ENCODE data around the gene ARHGEF4.

Gene ARHGEF4

DNA sequence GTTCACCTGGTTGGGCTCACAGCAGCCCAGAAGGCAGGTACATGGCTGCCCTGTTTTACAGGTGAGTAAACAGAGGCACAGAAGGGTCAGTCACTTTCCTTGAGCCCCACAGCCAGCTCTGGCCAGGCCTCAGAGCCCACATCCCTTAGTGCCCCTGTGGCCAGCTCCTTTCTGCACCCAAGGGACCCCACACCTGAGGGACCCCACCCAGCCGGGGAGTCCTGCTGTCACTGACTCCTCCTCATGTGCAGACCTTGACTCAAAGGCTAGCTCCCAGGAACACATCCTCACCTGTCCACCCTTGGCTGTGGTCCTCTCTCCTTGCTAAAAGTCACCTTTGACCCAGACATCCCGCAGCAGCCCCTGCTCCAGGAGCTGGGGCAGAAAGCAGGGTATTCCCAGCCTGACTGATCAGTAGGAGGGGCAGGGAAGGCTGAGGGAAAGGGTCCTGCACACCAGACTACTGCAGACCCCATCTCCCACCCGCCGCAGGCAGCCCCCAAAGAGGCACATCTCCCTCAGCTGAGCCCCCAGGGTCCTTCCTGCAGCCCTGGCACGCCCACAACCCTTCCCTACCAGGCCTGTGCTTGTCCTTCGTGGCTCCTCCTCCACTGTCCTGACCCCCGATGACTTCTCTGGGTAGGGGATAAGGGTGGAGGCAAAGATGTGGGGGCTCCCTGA lies 9.8 kb upstream of the ARHGEF4 start:
- TF ChIP-seq, protein P1, sequence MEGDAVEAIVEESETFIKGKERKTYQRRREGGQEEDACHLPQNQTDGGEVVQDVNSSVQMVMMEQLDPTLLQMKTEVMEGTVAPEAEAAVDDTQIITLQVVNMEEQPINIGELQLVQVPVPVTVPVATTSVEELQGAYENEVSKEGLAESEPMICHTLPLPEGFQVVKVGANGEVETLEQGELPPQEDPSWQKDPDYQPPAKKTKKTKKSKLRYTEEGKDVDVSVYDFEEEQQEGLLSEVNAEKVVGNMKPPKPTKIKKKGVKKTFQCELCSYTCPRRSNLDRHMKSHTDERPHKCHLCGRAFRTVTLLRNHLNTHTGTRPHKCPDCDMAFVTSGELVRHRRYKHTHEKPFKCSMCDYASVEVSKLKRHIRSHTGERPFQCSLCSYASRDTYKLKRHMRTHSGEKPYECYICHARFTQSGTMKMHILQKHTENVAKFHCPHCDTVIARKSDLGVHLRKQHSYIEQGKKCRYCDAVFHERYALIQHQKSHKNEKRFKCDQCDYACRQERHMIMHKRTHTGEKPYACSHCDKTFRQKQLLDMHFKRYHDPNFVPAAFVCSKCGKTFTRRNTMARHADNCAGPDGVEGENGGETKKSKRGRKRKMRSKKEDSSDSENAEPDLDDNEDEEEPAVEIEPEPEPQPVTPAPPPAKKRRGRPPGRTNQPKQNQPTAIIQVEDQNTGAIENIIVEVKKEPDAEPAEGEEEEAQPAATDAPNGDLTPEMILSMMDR (IDR thresholded peaks at IDR 0.05; ENCODE audit: control extremely low read depth, extremely low read depth, low read depth, missing control alignments), result no peak
- POLR2A ChIA-PET, result no interaction called here
- CTCF ChIA-PET, result interaction anchor here (1.2 to 5.5 kb wide), 5 partner anchors 9 to 46 kb away, joined by 3 to 45 read pairs (median 4); no protein-coding TSS in a partner anchor
- DNase-seq (ENCODE audit: extremely low spot score), result no peak

DNA sequence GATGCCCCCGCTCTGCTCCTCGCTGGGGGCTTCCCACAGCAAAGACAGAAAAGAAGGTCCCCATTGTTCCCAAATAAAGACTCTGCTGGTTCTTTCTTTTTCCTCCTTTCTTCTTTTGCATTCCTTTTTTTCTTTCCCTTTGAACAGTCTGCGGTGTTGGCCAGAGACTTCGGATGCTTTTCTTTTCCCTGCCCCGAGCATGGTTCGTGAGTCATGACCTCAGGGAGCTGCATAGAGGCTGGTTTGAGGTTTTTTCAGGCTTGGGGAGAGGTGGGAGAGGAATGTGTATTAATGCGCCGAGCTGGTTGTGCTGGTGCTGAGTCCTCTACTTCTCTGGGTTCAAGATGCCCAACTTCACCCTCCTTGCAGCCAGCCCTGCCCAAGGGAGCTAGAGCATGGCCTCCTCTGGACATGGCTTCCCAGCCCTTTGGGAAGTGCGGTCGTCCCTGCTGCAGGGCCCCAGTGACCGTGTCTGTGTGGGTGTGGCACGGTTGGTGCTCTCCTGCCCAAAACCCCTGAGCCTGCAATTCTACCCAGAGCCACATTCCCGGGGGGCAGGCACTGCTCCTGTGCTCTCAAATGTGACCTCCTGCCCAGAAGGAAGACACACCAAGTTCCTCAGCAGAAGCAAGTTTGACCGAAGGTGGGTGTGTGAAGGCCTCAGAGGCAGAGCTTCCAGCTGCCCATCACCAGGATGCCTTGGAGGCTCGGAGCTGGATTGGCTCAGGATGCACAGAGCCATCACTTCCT lies 9.0 kb upstream of the ARHGEF4 start:
- POLR2A ChIA-PET, result no interaction called here
- CTCF ChIA-PET, result interaction anchor here (1.2 to 5.5 kb wide), 6 partner anchors 8 to 46 kb away, joined by 3 to 45 read pairs (median 4); no protein-coding TSS in a partner anchor
- no peak for DNase-seq (ENCODE audit: extremely low spot score)
- TF ChIP-seq, protein P1 (IDR thresholded peaks at IDR 0.05; ENCODE audit: control extremely low read depth, extremely low read depth, low read depth, missing control alignments), result no peak

DNA sequence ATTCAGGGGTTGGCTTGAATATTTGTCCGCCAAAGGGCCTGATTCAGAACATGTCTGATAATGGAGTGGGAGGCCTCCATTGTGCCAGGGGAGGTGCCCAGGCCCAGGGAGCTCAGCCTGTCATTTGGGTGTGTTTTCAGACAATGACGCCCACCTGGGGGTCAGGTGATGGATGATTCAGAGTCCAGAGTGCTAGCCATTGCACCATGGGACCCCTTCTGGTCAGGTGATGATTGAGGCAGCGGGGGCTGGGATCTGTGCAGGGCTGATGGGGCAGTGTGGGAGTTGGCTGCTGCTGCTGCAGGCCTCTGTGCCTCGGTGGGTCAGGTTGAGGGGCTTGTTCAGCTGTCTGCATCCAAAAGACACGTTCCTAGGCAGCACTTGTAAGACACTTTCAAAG lies 8.3 kb upstream of the ARHGEF4 start:
- ChIA-PET POLR2A (no interaction called here), CTCF (interaction anchor here (1.3 to 2.5 kb wide), 2 partner anchors 9 to 31 kb away, joined by 3 to 13 read pairs; no protein-coding TSS in a partner anchor)
- TF ChIP-seq, protein P1 (IDR thresholded peaks at IDR 0.05; ENCODE audit: control extremely low read depth, extremely low read depth, low read depth, missing control alignments), result no peak
- DNase-seq (ENCODE audit: extremely low spot score), result no peak

DNA sequence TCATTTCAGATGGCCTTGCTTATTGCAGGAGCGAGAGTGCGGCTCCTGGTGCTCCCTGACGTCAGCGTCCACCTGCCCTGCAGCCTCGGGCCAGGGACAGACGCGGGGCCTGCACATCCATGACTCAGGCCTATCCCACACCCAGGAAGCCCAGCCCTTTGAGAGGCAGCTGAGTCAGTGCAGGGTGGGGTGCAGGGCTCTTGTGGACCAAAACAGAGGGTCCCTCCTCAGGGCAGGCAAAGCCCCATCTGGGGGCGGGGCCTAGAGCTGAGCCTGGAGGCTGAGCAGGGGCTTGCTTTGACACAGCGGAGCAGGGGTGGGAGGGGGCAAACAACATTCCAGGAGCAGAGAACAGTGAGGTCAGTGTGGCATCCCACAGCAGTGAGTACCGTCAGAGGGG lies 7.7 kb upstream of the ARHGEF4 start:
- ChIA-PET POLR2A (no interaction called here), CTCF (interaction anchor here (1.3 to 2.5 kb wide), 3 partner anchors 9 to 45 kb away, joined by 3 to 13 read pairs (median 4); no protein-coding TSS in a partner anchor)
- no peak for DNase-seq (ENCODE audit: extremely low spot score)
- TF ChIP-seq, protein P1 (IDR thresholded peaks at IDR 0.05; ENCODE audit: control extremely low read depth, extremely low read depth, low read depth, missing control alignments), result no peak

DNA sequence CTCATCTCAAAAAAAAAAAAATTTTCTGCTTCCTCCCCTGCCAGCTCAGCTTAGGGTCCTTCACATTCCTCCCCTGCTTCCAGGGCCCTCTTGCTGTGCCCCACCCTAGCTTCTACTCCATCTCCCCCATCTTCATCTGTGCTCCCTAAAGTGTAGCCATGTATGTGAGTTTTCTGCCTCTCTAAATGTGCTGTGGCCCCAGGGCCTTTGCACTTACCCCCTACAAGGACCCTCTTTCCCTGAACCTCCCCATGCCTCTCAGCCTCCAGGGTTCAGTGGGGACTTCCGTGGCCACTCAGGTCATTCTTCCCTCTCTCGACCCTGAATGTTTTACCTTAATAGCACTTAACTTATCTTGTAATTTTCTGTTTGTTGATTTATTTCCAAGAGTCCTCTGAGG lies 6.2 kb upstream of the ARHGEF4 start:
- no peak for DNase-seq (ENCODE audit: extremely low spot score)
- POLR2A ChIA-PET, result no interaction called here
- TF ChIP-seq, protein P1 (IDR thresholded peaks at IDR 0.05; ENCODE audit: control extremely low read depth, extremely low read depth, low read depth, missing control alignments), result no peak
- CTCF ChIA-PET, result interaction anchor here (1.1 to 2.5 kb wide), 2 partner anchors 15 to 33 kb away, joined by 3 to 13 read pairs; no protein-coding TSS in a partner anchor

DNA sequence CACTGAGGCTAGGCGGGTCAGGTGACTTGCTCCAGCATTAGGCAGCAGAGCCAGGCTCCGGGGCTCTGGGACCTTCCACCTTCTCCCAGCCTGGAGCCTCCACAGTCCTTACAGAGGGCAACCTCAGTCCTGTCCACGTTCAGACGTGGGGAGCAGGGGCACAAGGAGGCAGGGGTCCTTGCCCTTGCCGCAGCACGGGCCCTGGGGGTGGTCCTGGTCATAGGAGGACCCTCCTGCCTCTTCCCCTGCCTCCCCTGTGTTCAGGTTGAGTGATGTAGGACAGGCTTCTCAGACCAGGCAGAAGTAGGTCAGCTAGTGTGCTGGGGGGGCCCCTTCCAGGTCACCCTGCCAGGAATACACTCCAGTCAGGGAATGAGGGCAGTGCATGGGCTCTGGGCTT lies 5.4 kb upstream of the ARHGEF4 start:
- ChIA-PET CTCF (interaction anchor here (1.3 kb wide), 1 partner anchor 42 kb away, joined by 4 read pairs; no protein-coding TSS in a partner anchor), POLR2A (no interaction called here)
- no peak for DNase-seq (ENCODE audit: extremely low spot score)
- TF ChIP-seq, protein P1 (IDR thresholded peaks at IDR 0.05; ENCODE audit: control extremely low read depth, extremely low read depth, low read depth, missing control alignments), result no peak
